MM.1S (cell line): Measurements from ENCODE around the gene PDLIM4.

ENCODE experiments used
- DNase-seq: peaks from one replicate; pipeline ENCODE4 v3.0.0-alpha.2; 2015
- H2AFZ ChIP-seq: fragments of 300-600 bp; sonication (generic); 2 replicates; pipeline ENCODE4 v1.6.0; 2016; ENCODE audit warnings: antibody characterized with exemption, low read length
- H3F3A ChIP-seq: fragments of 300-600 bp; sonication (generic); 2 replicates; pipeline ENCODE4 v1.6.1; 2016; ENCODE audit warnings: mild to moderate bottlenecking, antibody characterized with exemption, low read length, moderate library complexity, mixed read lengths; ENCODE audit not compliant: insufficient read depth
- H3K27ac ChIP-seq: fragments of 300-600 bp; sonication (generic); 2 replicates; pipeline ENCODE4 v1.5.1; 2016; ENCODE audit warnings: mild to moderate bottlenecking, low read length
- H3K27me3 ChIP-seq: fragments of 300-600 bp; sonication (generic); replicated peaks from 2 replicates; pipeline ENCODE4 v1.6.0; 2016; ENCODE audit warnings: low read length; ENCODE audit not compliant: insufficient read depth
- H3K36me3 ChIP-seq: fragments of 300-600 bp; sonication (generic); replicated peaks from 2 replicates; pipeline ENCODE4 v1.6.1; 2016; ENCODE audit warnings: mild to moderate bottlenecking, low read length, mixed read lengths; ENCODE audit not compliant: insufficient read depth
- H3K4me1 ChIP-seq: fragments of 300-600 bp; sonication (generic); 2 replicates; pipeline ENCODE4 v1.6.1; 2016; ENCODE audit warnings: low read length, mixed read lengths
- H3K4me2 ChIP-seq: fragments of 300-600 bp; sonication (generic); 2 replicates; pipeline ENCODE4 v1.6.0; 2016; ENCODE audit warnings: low read depth, low read length
- H3K4me3 ChIP-seq: fragments of 300-600 bp; sonication (generic); 2 replicates; pipeline ENCODE4 v1.5.1; 2016; ENCODE audit warnings: low read length, mixed read lengths
- H3K79me2 ChIP-seq: fragments of 300-600 bp; sonication (generic); 2 replicates; pipeline ENCODE4 v1.6.1; 2016; ENCODE audit warnings: mixed run types, low read length, mixed read lengths
- H3K9ac ChIP-seq: fragments of 300-600 bp; sonication (generic); 2 replicates; pipeline ENCODE4 v1.6.1; 2016; ENCODE audit warnings: low read length, mixed read lengths
- H3K9me2 ChIP-seq: fragments of 300-600 bp; sonication (generic); replicated peaks from 2 replicates; pipeline ENCODE4 v1.6.1; 2016; ENCODE audit warnings: mild to moderate bottlenecking, low read length, mixed read lengths; ENCODE audit not compliant: insufficient read depth
- H3K9me3 ChIP-seq: fragments of 300-600 bp; sonication (generic); replicated peaks from 2 replicates; pipeline ENCODE4 v1.6.1; 2016; ENCODE audit warnings: mild to moderate bottlenecking, low read length, mixed read lengths; ENCODE audit not compliant: insufficient read depth
- H4K20me1 ChIP-seq: fragments of 300-600 bp; sonication (generic); 2 replicates; pipeline ENCODE4 v1.6.1; 2016; ENCODE audit warnings: mild to moderate bottlenecking, low read length, moderate library complexity, mixed read lengths; ENCODE audit not compliant: insufficient read depth
- EZH2 ChIP-seq: fragments of 300-600 bp; sonication (generic); optimal IDR thresholded peaks from 2 replicates; pipeline ENCODE3; 2017; ENCODE audit warnings: low read depth, mild to moderate bottlenecking, antibody characterized with exemption, low read length, mixed read lengths
- EZH2phosphoT487 ChIP-seq: fragments of 300-600 bp; sonication (generic); IDR thresholded peaks from 2 replicates; pipeline ENCODE4 v1.6.1; 2018; ENCODE audit warnings: antibody characterized with exemption, low read length
- TF ChIP-seq, protein P1 (sequence below): fragments of 300-600 bp; sonication (generic); IDR thresholded peaks from 2 replicates; pipeline ENCODE4 v1.5.1; 2016; ENCODE audit warnings: antibody characterized with exemption, low read length, mixed read lengths

Gene PDLIM4

DNA sequence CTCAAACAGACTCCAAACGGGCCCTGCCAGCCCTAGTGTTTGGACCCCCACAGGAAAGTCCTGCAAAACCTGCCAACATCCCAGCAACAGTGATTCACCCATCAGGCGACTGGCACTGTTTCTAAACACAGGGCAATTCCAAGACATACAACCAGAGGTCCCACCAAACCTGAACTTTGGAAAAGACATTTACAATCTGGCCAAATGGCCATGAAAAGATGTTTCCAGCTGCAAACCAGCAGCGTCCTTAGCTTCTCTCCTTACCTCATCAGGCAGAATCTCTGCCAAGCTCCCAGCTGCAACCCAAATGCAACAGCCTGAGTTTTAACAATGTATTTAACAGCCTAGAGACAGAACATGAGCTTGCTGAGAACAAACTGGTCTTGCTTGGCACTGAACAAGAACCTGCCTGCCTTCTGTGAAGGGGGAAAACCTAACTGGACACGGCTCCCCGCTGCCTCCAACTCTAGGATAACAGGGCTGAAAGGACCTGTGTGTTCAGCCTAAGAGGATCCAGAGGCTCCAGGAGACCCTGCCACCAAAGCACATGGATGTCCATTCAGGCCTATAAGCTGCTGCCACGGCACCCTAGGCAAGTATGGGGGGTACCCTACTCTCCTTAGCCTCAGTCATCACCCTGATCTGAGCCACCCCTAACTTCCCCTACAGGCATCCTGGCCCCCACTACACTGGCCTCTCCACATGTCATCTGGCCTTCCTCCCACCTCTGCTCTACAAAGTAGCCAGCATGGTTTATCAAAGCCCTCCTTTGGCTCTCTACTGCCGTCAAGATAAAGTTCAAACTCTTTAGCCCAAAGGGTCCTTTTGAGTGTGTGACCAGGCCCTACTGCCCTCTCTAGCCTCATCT, 35.5 kb upstream of the PDLIM4 start:
- no peaks in the 10 kb centered on the region for H3K9me3 ChIP-seq
- H3K27me3 ChIP-seq = no peaks in the 10 kb centered on the region
- no peaks in the 10 kb centered on the region for H3K4me1 ChIP-seq
- no peak overlapping the region for H3K27ac ChIP-seq
- DNase-seq = no peak
- H3K4me2 ChIP-seq = no peak overlapping the region
- no peaks in the 10 kb centered on the region for H3K9me2 ChIP-seq
- TF ChIP-seq EZH2 (no peak), EZH2phosphoT487 (no peak)
- TF ChIP-seq, protein P1, sequence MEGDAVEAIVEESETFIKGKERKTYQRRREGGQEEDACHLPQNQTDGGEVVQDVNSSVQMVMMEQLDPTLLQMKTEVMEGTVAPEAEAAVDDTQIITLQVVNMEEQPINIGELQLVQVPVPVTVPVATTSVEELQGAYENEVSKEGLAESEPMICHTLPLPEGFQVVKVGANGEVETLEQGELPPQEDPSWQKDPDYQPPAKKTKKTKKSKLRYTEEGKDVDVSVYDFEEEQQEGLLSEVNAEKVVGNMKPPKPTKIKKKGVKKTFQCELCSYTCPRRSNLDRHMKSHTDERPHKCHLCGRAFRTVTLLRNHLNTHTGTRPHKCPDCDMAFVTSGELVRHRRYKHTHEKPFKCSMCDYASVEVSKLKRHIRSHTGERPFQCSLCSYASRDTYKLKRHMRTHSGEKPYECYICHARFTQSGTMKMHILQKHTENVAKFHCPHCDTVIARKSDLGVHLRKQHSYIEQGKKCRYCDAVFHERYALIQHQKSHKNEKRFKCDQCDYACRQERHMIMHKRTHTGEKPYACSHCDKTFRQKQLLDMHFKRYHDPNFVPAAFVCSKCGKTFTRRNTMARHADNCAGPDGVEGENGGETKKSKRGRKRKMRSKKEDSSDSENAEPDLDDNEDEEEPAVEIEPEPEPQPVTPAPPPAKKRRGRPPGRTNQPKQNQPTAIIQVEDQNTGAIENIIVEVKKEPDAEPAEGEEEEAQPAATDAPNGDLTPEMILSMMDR = no peak
- no peaks in the 10 kb centered on the region for H3K36me3 ChIP-seq
- H2AFZ ChIP-seq = no peak overlapping the region
- no peak overlapping the region for H3K9ac ChIP-seq
- no peak overlapping the region for H3K4me3 ChIP-seq
- no peaks in the 10 kb centered on the region for H3F3A ChIP-seq
- no peaks in the 10 kb centered on the region for H3K79me2 ChIP-seq
- H4K20me1 ChIP-seq = no peaks in the 10 kb centered on the region

DNA sequence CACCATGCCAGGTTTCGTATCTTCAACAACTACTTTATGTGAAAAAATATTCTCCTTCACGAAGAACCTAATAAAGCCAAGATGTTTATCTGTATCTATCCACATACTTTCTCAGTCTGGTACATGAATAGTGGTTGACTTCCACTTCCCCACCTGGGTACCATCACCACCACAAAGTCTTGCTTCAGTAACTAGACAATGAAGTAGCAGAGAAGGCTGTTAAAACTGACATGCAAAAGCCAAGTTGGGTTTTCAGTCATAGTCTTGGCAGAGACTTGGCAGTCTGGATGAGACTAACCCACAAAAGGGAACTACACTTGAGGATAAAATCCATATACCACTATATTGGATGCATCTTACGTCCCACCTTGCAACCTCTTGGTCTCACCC, 34.9 kb upstream of the PDLIM4 start:
- no peak for DNase-seq
- H3K27ac ChIP-seq = no peak overlapping the region
- H3K4me1 ChIP-seq = no peaks in the 10 kb centered on the region
- no peak overlapping the region for H3K4me3 ChIP-seq
- H3K79me2 ChIP-seq = no peaks in the 10 kb centered on the region
- no peak overlapping the region for H3K9ac ChIP-seq
- H3K9me3 ChIP-seq = no peaks in the 10 kb centered on the region
- H3K36me3 ChIP-seq = no peaks in the 10 kb centered on the region
- H3K27me3 ChIP-seq = no peaks in the 10 kb centered on the region
- no peak for TF ChIP-seq EZH2
- TF ChIP-seq EZH2phosphoT487 = no peak
- TF ChIP-seq, protein P1 = no peak
- no peaks in the 10 kb centered on the region for H3F3A ChIP-seq
- H4K20me1 ChIP-seq = no peaks in the 10 kb centered on the region
- no peak overlapping the region for H2AFZ ChIP-seq
- H3K4me2 ChIP-seq = no peak overlapping the region
- H3K9me2 ChIP-seq = no peaks in the 10 kb centered on the region

DNA sequence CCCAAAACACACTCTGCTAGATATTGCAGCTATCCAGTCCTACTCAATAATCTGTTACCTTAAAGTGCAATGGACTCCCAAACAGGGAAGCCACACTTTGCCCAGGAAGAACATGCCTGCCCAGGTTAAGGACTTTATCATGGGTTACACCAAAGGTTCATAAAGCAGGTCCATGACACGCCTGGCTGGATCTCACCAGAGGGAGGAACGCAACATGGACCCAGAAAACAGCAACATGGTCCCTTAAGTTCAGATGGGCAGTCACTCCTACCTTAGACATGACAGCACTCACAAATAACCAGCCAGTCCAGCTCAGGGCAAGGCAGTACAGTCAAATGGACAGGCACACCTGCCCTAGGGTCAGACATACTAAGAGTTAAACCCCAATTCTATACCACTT, 33.6 kb upstream of the PDLIM4 start:
- Histone ChIP-seq H3F3A (no peaks in the 10 kb centered on the region), H3K79me2 (no peaks in the 10 kb centered on the region), H2AFZ (no peak overlapping the region), H3K4me1 (no peaks in the 10 kb centered on the region), H4K20me1 (no peaks in the 10 kb centered on the region), H3K4me3 (no peak overlapping the region), H3K4me2 (no peak overlapping the region), H3K9me3 (no peaks in the 10 kb centered on the region), H3K27me3 (no peaks in the 10 kb centered on the region), H3K9ac (no peak overlapping the region), H3K36me3 (no peaks in the 10 kb centered on the region), H3K9me2 (no peaks in the 10 kb centered on the region), H3K27ac (no peak overlapping the region)
- TF ChIP-seq EZH2phosphoT487 = no peak
- TF ChIP-seq, protein P1 = no peak
- TF ChIP-seq EZH2 = no peak
- no peak for DNase-seq
